ES-I3 (cell line): Measurements from ENCODE around the gene THRA.

Source experiments
- H3K36me3 ChIP-seq: 2 replicates; pipeline ENCODE4 v1.6.1; 2013; ENCODE audit warnings: mild to moderate bottlenecking, low read length, control low read depth, moderate library complexity; ENCODE audit not compliant: insufficient read depth
- H3K4me1 ChIP-seq: 2 replicates; pipeline ENCODE4 v1.6.1; 2013; ENCODE audit warnings: mild to moderate bottlenecking, control low read depth, low read length; ENCODE audit not compliant: insufficient read depth
- H3K9ac ChIP-seq: 2 replicates; pipeline ENCODE4 v1.6.1; 2013; ENCODE audit warnings: low read depth, mild to moderate bottlenecking, low read length, moderate library complexity
- H3K9me3 ChIP-seq: 2 replicates; pipeline ENCODE4 v1.6.1; 2013; ENCODE audit warnings: mild to moderate bottlenecking, low read length, moderate library complexity; ENCODE audit not compliant: control insufficient read depth, insufficient read depth

The THRA gene

GRCh38 chr17:40112191-40112711 lies 49.5 kb downstream of the THRA start:
- no peak overlapping the region for H3K9ac ChIP-seq
- no peaks in the 10 kb centered on the region for H3K36me3 ChIP-seq
- no peaks in the 10 kb centered on the region for H3K9me3 ChIP-seq
- peaks cover 56% of the 10 kb centered on the region for H3K4me1 ChIP-seq

- Histone ChIP-seq H3K4me1 (peaks cover 51% of the 10 kb centered on the region), H3K9ac (no peak overlapping the region), H3K9me3 (no peaks in the 10 kb centered on the region), H3K36me3 (no peaks in the 10 kb centered on the region)
Measured at GRCh38 chr17:40112718-40113109, 49.9 kb downstream of the THRA start.

GRCh38 chr17:40113110-40113906 lies 50.5 kb downstream of the THRA start:
- no peaks in the 10 kb centered on the region for H3K36me3 ChIP-seq

GRCh38 chr17:40113907-40114245 lies 51.1 kb downstream of the THRA start:
- Histone ChIP-seq H3K9me3 (no peaks in the 10 kb centered on the region), H3K9ac (peak overlapping the region; percentile 47), H3K36me3 (no peaks in the 10 kb centered on the region), H3K4me1 (peaks cover 46% of the 10 kb centered on the region)

More at GRCh38 chr17:40113110-40113906, 50.5 kb downstream of the THRA start:
- H3K9ac ChIP-seq, result peak overlapping the region; percentile 47
- H3K9me3 ChIP-seq, result no peaks in the 10 kb centered on the region
- H3K4me1 ChIP-seq, result peaks cover 49% of the 10 kb centered on the region

- Histone ChIP-seq H3K9ac (no peak overlapping the region), H3K36me3 (no peaks in the 10 kb centered on the region), H3K4me1 (peaks cover 40% of the 10 kb centered on the region), H3K9me3 (no peaks in the 10 kb centered on the region)
Measured at GRCh38 chr17:40115101-40115436, 52.3 kb downstream of the THRA start.

- H3K36me3 ChIP-seq, result peaks cover 4% of the 10 kb centered on the region
- H3K9me3 ChIP-seq, result no peaks in the 10 kb centered on the region
- H3K4me1 ChIP-seq, result peaks cover 7% of the 10 kb centered on the region; the same call in 1 of the 2 replicates
- H3K9ac ChIP-seq, result peak within 1 kb of the TSS; percentile 96
Measured at GRCh38 chr17:40121181-40122135, 58.7 kb downstream of the THRA start, which contains the start of gene MSL1. TSS of gene MSL1 (plus strand) at chr17:40121971. CDS start at chr17:40122613, 642 bp downstream.

GRCh38 chr17:40122136-40122998 lies 59.6 kb downstream of the THRA start:
- no peaks in the 10 kb centered on the region for H3K9me3 ChIP-seq
- H3K4me1 ChIP-seq, result peaks cover 7% of the 10 kb centered on the region; the same call in 1 of the 2 replicates
- H3K9ac ChIP-seq, result peak overlapping the region; percentile 96
- H3K36me3 ChIP-seq, result peaks cover 7% of the 10 kb centered on the region

- no peaks in the 10 kb centered on the region for H3K9me3 ChIP-seq
- peaks cover 7% of the 10 kb centered on the region; the same call in 1 of the 2 replicates for H3K4me1 ChIP-seq
- peak overlapping the region; percentile 96 for H3K9ac ChIP-seq
- peaks cover 8% of the 10 kb centered on the region for H3K36me3 ChIP-seq
Measured at GRCh38 chr17:40122999-40123810, 60.4 kb downstream of the THRA start.

GRCh38 chr17:40123811-40124114 lies 61.0 kb downstream of the THRA start:
- Histone ChIP-seq H3K36me3 (peaks cover 8% of the 10 kb centered on the region), H3K4me1 (peaks cover 7% of the 10 kb centered on the region; the same call in 1 of the 2 replicates), H3K9ac (peak overlapping the region; percentile 96), H3K9me3 (no peaks in the 10 kb centered on the region)

- Histone ChIP-seq H3K9ac (peak overlapping the region; percentile 96; the same call in 1 of the 2 replicates), H3K9me3 (no peaks in the 10 kb centered on the region), H3K36me3 (peaks cover 11% of the 10 kb centered on the region), H3K4me1 (peaks cover 7% of the 10 kb centered on the region; the same call in 1 of the 2 replicates)
Measured at GRCh38 chr17:40124279-40125141, 61.7 kb downstream of the THRA start.

GRCh38 chr17:40129498-40129897 lies 66.7 kb downstream of the THRA start:
- Histone ChIP-seq H3K4me1 (0 out of 2 replicates have a peak, but pooled peaks cover 3% of the 10 kb centered on the region), H3K36me3 (peaks cover 30% of the 10 kb centered on the region), H3K9ac (no peak overlapping the region), H3K9me3 (no peaks in the 10 kb centered on the region)

- H3K36me3 ChIP-seq, result peaks cover 33% of the 10 kb centered on the region
- H3K9me3 ChIP-seq, result no peaks in the 10 kb centered on the region
- no peaks in the 10 kb centered on the region for H3K4me1 ChIP-seq
- no peak overlapping the region for H3K9ac ChIP-seq
Measured at GRCh38 chr17:40130352-40131042, 67.7 kb downstream of the THRA start.
